SK-N-MC (cell line): ENCODE data around the gene TPD52L2.
A peak's percentile ranks its signal among the peaks of the same experiment; 100 is the strongest.

Source experiments
- DNase-seq: peaks from one replicate; pipeline ENCODE4 v3.0.0-alpha.2; 2011; ENCODE audit warnings: low read depth, low spot score
- H3K27ac ChIP-seq: fragments of 200-600 bp; sonication (generic); 2 replicates; pipeline ENCODE4 v1.5.1; 2016; ENCODE audit warnings: mixed run types
- H3K36me3 ChIP-seq: fragments of 200-600 bp; sonication (generic); 2 replicates; pipeline ENCODE4 v1.6.1; 2017; ENCODE audit warnings: antibody characterized with exemption, low read length, mixed read lengths; ENCODE audit not compliant: insufficient read depth
- H3K4me3 ChIP-seq: fragments of 200-600 bp; sonication (generic); 2 replicates; pipeline ENCODE4 v1.5.1; 2016
- H3K9ac ChIP-seq: fragments of 200-600 bp; sonication (generic); 2 replicates; pipeline ENCODE4 v1.8.0; 2017; ENCODE audit warnings: mixed run types, mixed read lengths; ENCODE audit not compliant: insufficient read length
- H3K9me3 ChIP-seq: fragments of 200-600 bp; sonication (generic); 2 replicates; pipeline ENCODE4 v1.6.1; 2017; ENCODE audit warnings: low read depth, mild to moderate bottlenecking, antibody characterized with exemption, low read length, moderate library complexity, mixed read lengths
- EZH2 ChIP-seq: fragments of 200-600 bp; sonication (generic); IDR thresholded peaks from one replicate; pipeline ENCODE4 v1.6.1; 2017; ENCODE audit warnings: antibody characterized with exemption
- FOXP2 ChIP-seq: optimal IDR thresholded peaks from 2 replicates; pipeline ENCODE3; 2011; ENCODE audit warnings: mild to moderate bottlenecking, moderate library complexity; ENCODE audit not compliant: insufficient read depth; ENCODE audit errors: extremely low read length, control extremely low read depth
- POLR2AphosphoS5 ChIP-seq: IDR thresholded peaks from 2 replicates; pipeline ENCODE4 v1.6.1; 2012; ENCODE audit warnings: mild to moderate bottlenecking, low read depth, low read length, borderline replicate concordance

TPD52L2 gene

GRCh38 chr20:63932606-63933160, 67.6 kb downstream of the TPD52L2 start:
- Histone ChIP-seq H3K9ac (no peak overlapping the region), H3K4me3 (no peak overlapping the region), H3K9me3 (no peaks in the 10 kb centered on the region), H3K36me3 (peaks cover 50% of the 10 kb centered on the region), H3K27ac (no peak overlapping the region)
- TF ChIP-seq POLR2AphosphoS5 (no peak), FOXP2 (no peak)
- DNase-seq, result no peak

GRCh38 chr20:63933646-63934045, 68.6 kb downstream of the TPD52L2 start:
- Histone ChIP-seq H3K36me3 (peaks cover 43% of the 10 kb centered on the region), H3K9me3 (no peaks in the 10 kb centered on the region), H3K27ac (no peak overlapping the region), H3K9ac (no peak overlapping the region), H3K4me3 (no peak overlapping the region)
- no peak for DNase-seq
- TF ChIP-seq FOXP2, result no peak
- TF ChIP-seq EZH2, result no peak
- TF ChIP-seq POLR2AphosphoS5, result no peak

DNA sequence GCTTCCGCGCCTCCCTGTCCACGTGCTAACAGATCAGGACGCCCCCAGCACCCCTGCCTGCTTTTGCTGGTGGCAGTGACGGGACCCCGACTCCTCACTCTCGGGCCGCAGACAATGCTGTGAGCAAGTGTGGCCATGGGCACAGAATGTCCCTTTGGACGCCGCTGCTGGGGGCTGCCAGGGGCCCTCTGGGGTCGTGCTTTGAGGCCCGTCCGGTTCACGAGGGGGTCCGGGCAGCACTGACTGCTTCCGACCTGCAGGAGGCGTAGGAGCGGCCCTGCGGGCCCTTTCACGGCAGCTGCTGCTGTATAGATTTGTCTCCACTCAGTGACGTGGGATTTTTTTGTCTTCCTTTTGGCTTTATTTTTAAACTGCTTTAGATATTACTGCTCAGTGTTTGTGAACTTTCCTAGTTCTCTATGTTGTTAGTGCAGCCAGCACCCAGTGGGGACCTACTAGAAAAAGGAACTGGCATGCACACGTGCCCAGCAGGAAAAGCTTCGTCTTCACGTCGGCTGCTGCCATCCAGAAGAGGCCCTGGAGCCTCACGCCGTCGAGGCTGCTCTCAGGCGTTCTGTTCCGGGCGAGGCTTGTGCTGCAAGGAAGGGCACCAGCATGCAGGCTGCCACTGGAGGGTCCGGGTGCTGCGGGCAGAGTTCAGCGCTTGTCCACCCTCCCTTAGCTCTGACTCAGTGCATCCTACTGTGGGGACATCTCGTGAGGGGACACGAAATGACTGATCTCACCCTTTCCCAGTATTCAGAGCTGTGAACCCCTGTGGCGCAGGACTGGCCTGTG, 69.4 kb downstream of the TPD52L2 start:
- Histone ChIP-seq H3K36me3 (peaks cover 39% of the 10 kb centered on the region; the same call in 1 of the 2 replicates), H3K9me3 (no peaks in the 10 kb centered on the region), H3K9ac (no peak overlapping the region), H3K4me3 (no peak overlapping the region), H3K27ac (peak overlapping the region; percentile 25; the same call in 1 of the 2 replicates)
- TF ChIP-seq FOXP2, result no peak
- no peak for TF ChIP-seq EZH2
- no peak for TF ChIP-seq POLR2AphosphoS5
- DNase-seq, result no peak

- Histone ChIP-seq H3K36me3 (peaks cover 39% of the 10 kb centered on the region; the same call in 1 of the 2 replicates), H3K9ac (no peak overlapping the region), H3K4me3 (no peak overlapping the region), H3K27ac (no peak overlapping the region), H3K9me3 (no peaks in the 10 kb centered on the region)
- DNase-seq, result no peak
- TF ChIP-seq POLR2AphosphoS5, result no peak
- no peak for TF ChIP-seq EZH2
- TF ChIP-seq FOXP2, result no peak
Observed at GRCh38 chr20:63935447-63935846, 70.4 kb downstream of the TPD52L2 start.

- no peak overlapping the region for H3K9ac ChIP-seq
- H3K9me3 ChIP-seq, result no peaks in the 10 kb centered on the region
- TF ChIP-seq EZH2 (no peak), FOXP2 (no peak), POLR2AphosphoS5 (no peak)
- H3K4me3 ChIP-seq, result no peak overlapping the region
- no peak for DNase-seq
- H3K27ac ChIP-seq, result no peak overlapping the region
- H3K36me3 ChIP-seq, result peaks cover 18% of the 10 kb centered on the region; the same call in 1 of the 2 replicates
Observed at GRCh38 chr20:63937596-63937995, 72.5 kb downstream of the TPD52L2 start.

DNA sequence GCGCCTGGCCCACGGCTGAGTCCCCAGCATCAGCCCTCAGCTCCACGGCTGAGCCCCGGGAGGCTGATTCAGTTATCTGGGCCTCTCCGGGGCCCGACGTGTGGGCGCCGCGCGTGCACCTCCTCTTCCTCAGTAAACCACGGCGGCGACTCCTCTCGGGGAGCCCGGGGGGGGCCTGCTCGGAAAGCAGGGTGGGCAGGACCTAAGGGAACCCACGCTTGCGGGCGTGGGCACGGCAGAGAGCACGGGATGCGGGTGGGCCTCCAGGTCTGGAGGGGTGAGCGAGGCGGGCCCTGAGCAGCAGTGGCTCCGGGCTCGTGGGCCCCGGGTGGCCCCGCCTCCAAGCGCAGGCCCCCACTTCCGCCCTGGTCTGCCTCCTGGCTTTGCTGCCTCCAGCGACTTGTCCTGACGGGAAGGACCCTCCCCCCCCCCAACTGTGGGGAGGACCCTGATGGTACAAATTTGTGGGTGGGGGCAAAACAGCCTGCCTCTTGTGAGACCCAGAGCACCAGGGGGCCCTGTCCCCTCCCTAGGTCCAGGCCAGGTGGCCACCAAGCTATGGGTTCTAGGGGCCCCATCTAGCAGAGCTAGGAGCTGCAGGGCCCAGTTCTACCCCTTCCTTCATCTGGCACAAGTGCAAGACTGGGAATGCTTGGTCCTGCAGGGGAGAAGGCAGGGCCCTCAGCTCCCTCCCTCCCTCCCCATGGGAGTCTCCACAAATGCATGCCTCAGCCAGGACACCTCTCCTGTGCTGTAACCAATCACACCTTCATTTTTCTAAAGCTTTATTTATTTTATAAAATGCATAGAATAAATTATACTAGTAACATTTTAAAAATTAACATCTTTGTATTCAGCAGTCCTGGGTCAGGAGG, 74.2 kb downstream of the TPD52L2 start:
- DNase-seq, result no peak
- Histone ChIP-seq H3K4me3 (no peak overlapping the region), H3K27ac (no peak overlapping the region), H3K9ac (no peak overlapping the region), H3K9me3 (no peaks in the 10 kb centered on the region), H3K36me3 (peaks cover 19% of the 10 kb centered on the region; the same call in 1 of the 2 replicates)
- TF ChIP-seq EZH2 (no peak), POLR2AphosphoS5 (0 out of 2 replicates have a peak, but pooled peaks have one; percentile 21), FOXP2 (no peak)

- no peak for TF ChIP-seq POLR2AphosphoS5
- H3K27ac ChIP-seq, result no peak overlapping the region
- H3K4me3 ChIP-seq, result no peak overlapping the region
- DNase-seq, result no peak
- no peaks in the 10 kb centered on the region for H3K9me3 ChIP-seq
- peaks cover 25% of the 10 kb centered on the region; the same call in 1 of the 2 replicates for H3K36me3 ChIP-seq
- no peak overlapping the region for H3K9ac ChIP-seq
Observed at GRCh38 chr20:63940071-63940471, 75.0 kb downstream of the TPD52L2 start.
